ENCODE measurements around the gene LRRC19. TPM values are rescaled to one million over a fixed set of nuclear protein-coding genes. Genes with fewer than 3 reads are reported as not detected.

LRRC19 gene
- total RNA-seq, 1 experiment from 2014 or later = not detected

- H3K27ac ChIP-seq (ENCODE audit: low read depth, low read length) = no peak overlapping the region
- no peaks in the 10 kb centered on the region for H3K79me2 ChIP-seq (ENCODE audit: insufficient read depth, low read length)
- ChIA-PET CTCF (no interaction called here), POLR2A (no interaction called here), RAD21 (ENCODE audit: low non-redundant PET in 1 of 2, low total read pairs in 2 of 2, uncharacterized antibody in 2 of 2, unreplicated experiment in 2 of 2) (no interaction called here)
- TF ChIP-seq EZH2phosphoT487 (IDR thresholded peaks at IDR 0.05; ENCODE audit: borderline replicate concordance) (no peak), FOSL1 (IDR thresholded peaks at IDR 0.05; ENCODE audit: low read depth) (no peak), EGR1 (IDR thresholded peaks at IDR 0.05; ENCODE audit: low read depth) (no peak), SP1 (IDR thresholded peaks at IDR 0.05; ENCODE audit: low read depth) (no peak), SIN3A (IDR thresholded peaks at IDR 0.05; ENCODE audit: low read depth) (no peak), CBX3 (IDR thresholded peaks at IDR 0.05; ENCODE audit: low read depth) (no peak), ZNF274 (IDR thresholded peaks at IDR 0.05; ENCODE audit: low read depth, low read length) (no peak), YY1 (IDR thresholded peaks at IDR 0.05; ENCODE audit: extremely low read depth, insufficient replicate concordance, low read depth, low read length) (no peak), ELF1 (IDR thresholded peaks at IDR 0.05; ENCODE audit: borderline replicate concordance, low read depth) (no peak), JUND (IDR thresholded peaks at IDR 0.05) (no peak), EZH2 (IDR thresholded peaks at IDR 0.05) (no peak), CTCF (IDR thresholded peaks at IDR 0.05 in 2 of 3, conservative IDR thresholded peaks at IDR 0.05 in 1 of 3; ENCODE audit: borderline replicate concordance in 1 of 3, insufficient read depth in 1 of 3, low read depth in 2 of 3, low read length in 2 of 3) (no peak), POLR2A (IDR thresholded peaks at IDR 0.05; ENCODE audit: borderline replicate concordance, extremely low read depth, insufficient read depth, insufficient read length) (no peak), TCF7L2 (IDR thresholded peaks at IDR 0.05; ENCODE audit: borderline replicate concordance, extremely low read depth, insufficient read depth, insufficient read length) (no peak), ATF3 (IDR thresholded peaks at IDR 0.05) (no peak), POLR2AphosphoS5 (IDR thresholded peaks at IDR 0.05; ENCODE audit: low read depth, low read length) (no peak)
- no TSS peak for BruUV-seq (replicated peaks)
- no peaks in the 10 kb centered on the region for H3K9me2 ChIP-seq (ENCODE audit: insufficient read depth)
- H3K4me1 ChIP-seq (ENCODE audit: control insufficient read depth in 1 of 2, insufficient read depth in 2 of 2, low read length in 2 of 2) = no peaks in the 10 kb centered on the region
- no peaks in the 10 kb centered on the region for H3K9me3 ChIP-seq (ENCODE audit: control insufficient read depth in 1 of 2, insufficient read depth in 1 of 2, low read depth in 1 of 2, low read length in 2 of 2)
- no peak overlapping the region for H3K4me2 ChIP-seq (ENCODE audit: low read length)
- no peaks in the 10 kb centered on the region for H4K20me1 ChIP-seq (ENCODE audit: insufficient read depth)
- no peak overlapping the region for H3K4me3 ChIP-seq (replicated peaks in 1 of 2; ENCODE audit: low read depth in 1 of 2, low read length in 2 of 2)
- ATAC-seq = no peak
- intact Hi-C loops (cut with micrococcal nuclease) = no loop called here
- H2AFZ ChIP-seq (ENCODE audit: low read depth, low read length, poor library complexity, severe bottlenecking) = no peak overlapping the region
- H3K27me3 ChIP-seq (ENCODE audit: insufficient read depth, low read length) = no peaks in the 10 kb centered on the region
- no peak for DNase-seq (ENCODE audit: low read depth, low spot score)
- H3K9ac ChIP-seq (ENCODE audit: low read length) = no peak overlapping the region
- H3K36me3 ChIP-seq (ENCODE audit: control insufficient read depth in 1 of 2, insufficient read depth in 2 of 2, low read length in 2 of 2) = 0 out of 4 replicates have a peak, but pooled peaks cover 0 to 2% of the 10 kb centered on the region in 2 experiments
Measured at GRCh38 chr9:27037499-27037898, 32.0 kb upstream of the LRRC19 start.

Data from HCT116 (cell line).